ENCODE data around the gene SGPP2.

DNA sequence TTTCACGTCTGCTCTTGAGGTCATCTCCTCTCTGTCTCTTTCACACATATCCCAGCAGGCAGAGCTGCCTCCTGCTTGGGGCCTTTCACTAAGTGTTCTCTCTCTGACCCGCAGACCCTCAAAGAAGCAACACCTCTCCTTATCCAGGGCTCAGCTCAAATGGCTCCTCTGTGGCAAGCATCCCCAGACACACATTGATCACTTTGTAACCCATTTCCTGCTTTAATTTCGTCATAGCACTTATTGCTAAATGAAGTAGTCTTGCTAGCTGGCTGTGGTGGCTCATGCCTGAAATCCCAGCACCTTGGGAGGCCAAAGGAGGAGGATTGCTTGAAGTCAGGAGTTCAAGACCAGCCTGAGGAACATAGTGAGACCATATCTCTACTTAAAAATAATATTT is 41.4 kb downstream of the SGPP2 start:
- TF ChIP-seq, protein P1, sequence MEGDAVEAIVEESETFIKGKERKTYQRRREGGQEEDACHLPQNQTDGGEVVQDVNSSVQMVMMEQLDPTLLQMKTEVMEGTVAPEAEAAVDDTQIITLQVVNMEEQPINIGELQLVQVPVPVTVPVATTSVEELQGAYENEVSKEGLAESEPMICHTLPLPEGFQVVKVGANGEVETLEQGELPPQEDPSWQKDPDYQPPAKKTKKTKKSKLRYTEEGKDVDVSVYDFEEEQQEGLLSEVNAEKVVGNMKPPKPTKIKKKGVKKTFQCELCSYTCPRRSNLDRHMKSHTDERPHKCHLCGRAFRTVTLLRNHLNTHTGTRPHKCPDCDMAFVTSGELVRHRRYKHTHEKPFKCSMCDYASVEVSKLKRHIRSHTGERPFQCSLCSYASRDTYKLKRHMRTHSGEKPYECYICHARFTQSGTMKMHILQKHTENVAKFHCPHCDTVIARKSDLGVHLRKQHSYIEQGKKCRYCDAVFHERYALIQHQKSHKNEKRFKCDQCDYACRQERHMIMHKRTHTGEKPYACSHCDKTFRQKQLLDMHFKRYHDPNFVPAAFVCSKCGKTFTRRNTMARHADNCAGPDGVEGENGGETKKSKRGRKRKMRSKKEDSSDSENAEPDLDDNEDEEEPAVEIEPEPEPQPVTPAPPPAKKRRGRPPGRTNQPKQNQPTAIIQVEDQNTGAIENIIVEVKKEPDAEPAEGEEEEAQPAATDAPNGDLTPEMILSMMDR (IDR thresholded peaks at IDR 0.05 in 8 of 11, conservative IDR thresholded peaks at IDR 0.05 in 3 of 11): no peak
- TF ChIP-seq POLR2A (IDR thresholded peaks at IDR 0.05): no peak
